Stimulated activated effector memory CD8-positive, alpha-beta T cell treated with anti-CD3 and anti-CD28 coated beads, Interleukin-12 subunit alpha, Interleukin-12 subunit beta, amount 100 ng/mL, for 72 hours (primary cell): ENCODE measurements around the gene WDR26.

Source experiments
- ATAC-seq: fragments of 150-1000 bp; cut with Tn5 transposase; 2 replicates; pipeline ENCODE4 v1.10.0; 2021
- DNase-seq, 2 donors: peaks; one replicate each; pipeline ENCODE4 v3.0.0; 2021 to 2022; ENCODE audit warnings: low spot score in 2 of 2
- H3K27ac Mint-ChIP-seq: one replicate; pipeline ENCODE4 v1.8.0; 2022; ENCODE audit warnings: mild to moderate bottlenecking, mixed read lengths
- H3K36me3 Mint-ChIP-seq: one replicate; pipeline ENCODE4 v1.8.0; 2022; ENCODE audit warnings: mild to moderate bottlenecking, mixed read lengths
- H3K4me1 Mint-ChIP-seq: one replicate; pipeline ENCODE4 v1.8.0; 2022; ENCODE audit warnings: mixed read lengths
- H3K4me3 Mint-ChIP-seq: one replicate; pipeline ENCODE4 v1.8.0; 2022; ENCODE audit warnings: mild to moderate bottlenecking, mixed read lengths
- H3K9me3 Mint-ChIP-seq: one replicate; pipeline ENCODE4 v1.8.0; 2022; ENCODE audit warnings: mixed read lengths

The WDR26 gene

GRCh38 chr1:224450159-224450558 lies 15.6 kb upstream of the WDR26 start:
- Mint-ChIP-seq H3K4me1 (peaks cover 13% of the 10 kb centered on the region), H3K9me3 (no peaks in the 10 kb centered on the region), H3K36me3 (no peaks in the 10 kb centered on the region), H3K4me3 (no peak overlapping the region), H3K27ac (no peak overlapping the region)
- DNase-seq (no peak), ATAC-seq (no peak)

- DNase-seq (peak in 1 of 2 donors; percentile 32), ATAC-seq (no peak)
- Mint-ChIP-seq H3K27ac (no peak overlapping the region), H3K4me3 (no peak overlapping the region), H3K36me3 (no peaks in the 10 kb centered on the region), H3K9me3 (no peaks in the 10 kb centered on the region), H3K4me1 (peaks cover 13% of the 10 kb centered on the region)
These were observed 13.9 kb upstream of the WDR26 start for GRCh38 chr1:224448453-224449017.

- Mint-ChIP-seq H3K4me1 (peaks cover 13% of the 10 kb centered on the region), H3K4me3 (no peak overlapping the region), H3K36me3 (no peaks in the 10 kb centered on the region), H3K27ac (no peak overlapping the region), H3K9me3 (no peaks in the 10 kb centered on the region)
- DNase-seq (no peak), ATAC-seq (no peak)
These were observed 13.4 kb upstream of the WDR26 start for GRCh38 chr1:224447971-224448370.

GRCh38 chr1:224447251-224447650 lies 12.7 kb upstream of the WDR26 start:
- DNase-seq, result no peak
- H3K4me3 Mint-ChIP-seq, result no peak overlapping the region
- peaks cover 13% of the 10 kb centered on the region for H3K4me1 Mint-ChIP-seq
- no peak for ATAC-seq
- no peaks in the 10 kb centered on the region for H3K9me3 Mint-ChIP-seq
- peak overlapping the region; percentile 34 for H3K27ac Mint-ChIP-seq
- peaks cover under 1% of the 10 kb centered on the region for H3K36me3 Mint-ChIP-seq

- no peak overlapping the region for H3K4me3 Mint-ChIP-seq
- ATAC-seq, result no peak
- peaks cover 23% of the 10 kb centered on the region for H3K36me3 Mint-ChIP-seq
- DNase-seq, result no peak
- H3K9me3 Mint-ChIP-seq, result no peaks in the 10 kb centered on the region
- H3K27ac Mint-ChIP-seq, result peak overlapping the region; percentile 68
- H3K4me1 Mint-ChIP-seq, result peaks cover 23% of the 10 kb centered on the region
These were observed 4.4 kb upstream of the WDR26 start for GRCh38 chr1:224438989-224439388.

- Mint-ChIP-seq H3K36me3 (peaks cover 42% of the 10 kb centered on the region), H3K4me1 (peaks cover 43% of the 10 kb centered on the region), H3K4me3 (peak overlapping the region; percentile 75), H3K27ac (peak overlapping the region; percentile 96), H3K9me3 (no peaks in the 10 kb centered on the region)
- ATAC-seq, result no peak
- DNase-seq, result no peak
These were observed 1.4 kb upstream of the WDR26 start for GRCh38 chr1:224435999-224436398.

- ATAC-seq (peak; percentile 52), DNase-seq (no peak)
- Mint-ChIP-seq H3K36me3 (peaks cover 46% of the 10 kb centered on the region), H3K4me3 (peak overlapping the region; percentile 75), H3K9me3 (no peaks in the 10 kb centered on the region), H3K4me1 (peaks cover 49% of the 10 kb centered on the region), H3K27ac (peak overlapping the region; percentile 96)
These were observed 744 bp upstream of the WDR26 start for GRCh38 chr1:224435318-224435763.

- H3K27ac Mint-ChIP-seq, result peak overlapping the region; percentile 96
- H3K9me3 Mint-ChIP-seq, result no peaks in the 10 kb centered on the region
- peaks cover 60% of the 10 kb centered on the region for H3K36me3 Mint-ChIP-seq
- H3K4me3 Mint-ChIP-seq, result peak overlapping the region; percentile 75
- peaks cover 52% of the 10 kb centered on the region for H3K4me1 Mint-ChIP-seq
- ATAC-seq (peak; percentile 22), DNase-seq (peak; percentile 22 to 71)
These were observed 610 bp downstream of the WDR26 start for GRCh38 chr1:224433701-224434672.

GRCh38 chr1:224433041-224433691 lies 1.4 kb downstream of the WDR26 start:
- peak; percentile 1 for ATAC-seq

GRCh38 chr1:224432672-224433040 lies 1.9 kb downstream of the WDR26 start:
- peaks cover 55% of the 10 kb centered on the region for H3K4me1 Mint-ChIP-seq
- H3K27ac Mint-ChIP-seq, result peak overlapping the region; percentile 96
- peak; percentile 10 to 58 for DNase-seq
- peaks cover 73% of the 10 kb centered on the region for H3K36me3 Mint-ChIP-seq
- peak overlapping the region; percentile 75 for H3K4me3 Mint-ChIP-seq
- ATAC-seq, result peak; percentile 39
- no peaks in the 10 kb centered on the region for H3K9me3 Mint-ChIP-seq

More at GRCh38 chr1:224433041-224433691, 1.4 kb downstream of the WDR26 start:
- peaks cover 68% of the 10 kb centered on the region for H3K36me3 Mint-ChIP-seq
- H3K27ac Mint-ChIP-seq, result peak overlapping the region; percentile 96
- H3K4me3 Mint-ChIP-seq, result peak overlapping the region; percentile 75
- peaks cover 55% of the 10 kb centered on the region for H3K4me1 Mint-ChIP-seq
- peak in 1 of 2 donors; percentile 56 for DNase-seq
- H3K9me3 Mint-ChIP-seq, result no peaks in the 10 kb centered on the region

GRCh38 chr1:224432146-224432545 lies 2.5 kb downstream of the WDR26 start:
- DNase-seq (no peak), ATAC-seq (no peak)
- Mint-ChIP-seq H3K4me1 (peaks cover 58% of the 10 kb centered on the region), H3K4me3 (peak overlapping the region; percentile 75), H3K36me3 (peaks cover 78% of the 10 kb centered on the region), H3K9me3 (no peaks in the 10 kb centered on the region), H3K27ac (peak overlapping the region; percentile 96)

- Mint-ChIP-seq H3K4me3 (peak overlapping the region; percentile 75), H3K36me3 (peaks cover 82% of the 10 kb centered on the region), H3K27ac (peak overlapping the region; percentile 96), H3K4me1 (peaks cover 55% of the 10 kb centered on the region), H3K9me3 (no peaks in the 10 kb centered on the region)
- ATAC-seq, result no peak
- DNase-seq, result no peak
These were observed 2.9 kb downstream of the WDR26 start for GRCh38 chr1:224431726-224432125.

GRCh38 chr1:224430511-224431113 lies 4.0 kb downstream of the WDR26 start:
- ATAC-seq (no peak), DNase-seq (no peak)
- Mint-ChIP-seq H3K9me3 (no peaks in the 10 kb centered on the region), H3K27ac (peak overlapping the region; percentile 4), H3K4me3 (peak overlapping the region; percentile 51), H3K4me1 (peaks cover 48% of the 10 kb centered on the region), H3K36me3 (peaks cover 94% of the 10 kb centered on the region)

- ATAC-seq (no peak), DNase-seq (no peak)
- H3K27ac Mint-ChIP-seq, result peak overlapping the region; percentile 48
- no peaks in the 10 kb centered on the region for H3K9me3 Mint-ChIP-seq
- peaks cover 49% of the 10 kb centered on the region for H3K4me1 Mint-ChIP-seq
- peaks cover 98% of the 10 kb centered on the region for H3K36me3 Mint-ChIP-seq
- peak overlapping the region; percentile 51 for H3K4me3 Mint-ChIP-seq
These were observed 4.8 kb downstream of the WDR26 start for GRCh38 chr1:224429616-224430326.
